Measurements from ENCODE around the gene GLIS1.

The GLIS1 gene

DNA sequence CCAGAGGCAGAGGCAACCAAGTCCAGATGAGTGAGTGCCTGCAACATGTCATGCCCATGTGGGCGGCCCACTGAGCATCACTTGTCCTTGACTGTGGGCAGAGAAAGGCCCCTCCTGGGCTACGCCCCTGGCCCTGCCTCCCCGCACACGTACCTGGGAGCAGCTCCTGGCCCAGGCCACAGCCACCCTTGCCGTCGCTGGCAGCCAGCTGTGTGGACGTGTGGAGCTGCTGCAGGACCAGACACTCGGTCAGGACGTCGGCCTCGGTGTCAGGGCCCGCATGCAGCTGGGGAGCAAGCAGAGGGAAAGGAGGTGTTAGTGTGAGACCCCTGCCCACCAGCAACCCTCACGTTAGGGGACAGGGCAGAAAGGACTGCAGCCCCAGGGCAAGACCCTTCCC is 218.5 kb downstream of the GLIS1 start:
- no peak overlapping the region for H3K27ac Mint-ChIP-seq
- H3K9me3 Mint-ChIP-seq: no peaks in the 10 kb centered on the region
- no peak overlapping the region for H3K4me3 Mint-ChIP-seq
- no peaks in the 10 kb centered on the region for H3K4me1 Mint-ChIP-seq
- no peak for DNase-seq
- no peaks in the 10 kb centered on the region for H3K36me3 Mint-ChIP-seq
- H3K27me3 Mint-ChIP-seq: no peaks in the 10 kb centered on the region
- ATAC-seq (replicated peaks): no peak

DNA sequence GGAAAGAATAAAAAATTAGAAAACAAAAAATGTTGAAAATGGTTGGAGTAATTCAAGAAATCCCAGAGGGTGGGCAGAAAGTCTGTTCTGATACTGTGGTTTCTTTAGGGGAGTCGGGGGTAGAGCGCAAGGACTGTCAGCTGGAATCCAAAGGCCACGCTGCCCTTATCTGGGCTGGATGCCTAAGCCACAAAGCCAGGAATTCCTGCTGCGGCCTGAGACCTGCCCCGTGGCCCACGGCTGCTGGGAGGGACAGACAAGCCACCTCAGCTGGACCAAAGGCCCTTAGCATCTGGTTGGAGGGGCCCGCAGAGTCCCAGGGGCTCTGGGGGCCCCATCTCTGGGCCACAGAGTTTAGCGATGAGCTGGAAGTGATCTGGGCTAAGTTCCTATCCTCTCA is 219.5 kb downstream of the GLIS1 start:
- DNase-seq (no peak), ATAC-seq (replicated peaks) (no peak)
- Mint-ChIP-seq H3K4me1 (no peaks in the 10 kb centered on the region), H3K27ac (no peak overlapping the region), H3K9me3 (no peaks in the 10 kb centered on the region), H3K4me3 (no peak overlapping the region), H3K36me3 (no peaks in the 10 kb centered on the region), H3K27me3 (no peaks in the 10 kb centered on the region)

DNA sequence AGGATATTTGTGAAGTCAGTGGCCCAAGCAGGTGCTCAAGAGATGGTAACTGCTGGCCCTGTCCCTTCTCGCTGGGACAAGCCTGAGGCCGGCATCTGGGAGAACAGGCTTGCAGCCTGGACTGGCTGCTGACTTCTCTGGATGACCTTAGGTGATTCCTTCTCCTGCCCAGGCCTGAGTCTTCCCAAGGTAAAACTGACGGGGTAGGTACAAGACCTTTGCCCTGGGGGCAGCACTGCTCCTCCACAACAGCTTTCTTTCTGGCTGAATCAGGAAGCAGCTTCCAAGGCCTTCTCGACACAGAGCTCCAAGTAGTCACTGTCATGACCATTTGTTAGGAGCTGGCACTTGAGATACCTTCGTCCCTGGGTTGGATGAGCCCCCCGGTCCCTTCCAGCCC is 220.2 kb downstream of the GLIS1 start:
- Mint-ChIP-seq H3K27ac (no peak overlapping the region), H3K4me3 (no peak overlapping the region), H3K9me3 (no peaks in the 10 kb centered on the region), H3K27me3 (no peaks in the 10 kb centered on the region), H3K36me3 (no peaks in the 10 kb centered on the region), H3K4me1 (no peaks in the 10 kb centered on the region)
- ATAC-seq (replicated peaks) (no peak), DNase-seq (no peak)

DNA sequence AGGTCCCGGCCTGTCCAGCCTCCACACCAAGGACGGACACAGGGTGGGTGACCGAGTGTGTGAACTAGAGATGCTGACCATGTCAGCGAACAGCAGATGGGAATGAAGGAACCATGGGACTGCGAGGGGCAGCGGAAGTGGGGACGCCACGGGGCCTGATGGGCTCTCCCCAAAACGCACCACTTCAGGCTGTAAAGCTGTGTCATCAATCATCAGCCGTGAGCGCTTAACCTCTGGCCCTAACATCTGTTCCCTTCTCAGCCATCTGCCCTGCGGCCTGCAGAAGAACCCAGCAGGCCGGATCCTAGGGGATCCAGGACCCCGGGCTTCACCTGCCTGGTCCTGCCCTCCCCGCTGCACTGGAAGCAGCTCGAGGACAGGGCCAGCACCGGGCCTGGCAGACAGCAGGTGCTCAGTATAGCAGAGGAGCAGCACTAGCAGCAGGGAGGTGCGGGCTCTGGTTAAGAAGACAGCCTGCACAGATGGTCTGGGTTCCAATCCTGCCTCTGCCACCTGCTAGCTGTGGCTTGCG is 221.1 kb downstream of the GLIS1 start:
- H3K9me3 Mint-ChIP-seq: no peaks in the 10 kb centered on the region
- no peaks in the 10 kb centered on the region for H3K27me3 Mint-ChIP-seq
- H3K27ac Mint-ChIP-seq: no peak overlapping the region
- H3K4me1 Mint-ChIP-seq: peaks cover 0 to 3% of the 10 kb centered on the region in 2 donors
- no peak overlapping the region for H3K4me3 Mint-ChIP-seq
- H3K36me3 Mint-ChIP-seq: no peaks in the 10 kb centered on the region
- ATAC-seq (replicated peaks) (no peak), DNase-seq (no peak)

DNA sequence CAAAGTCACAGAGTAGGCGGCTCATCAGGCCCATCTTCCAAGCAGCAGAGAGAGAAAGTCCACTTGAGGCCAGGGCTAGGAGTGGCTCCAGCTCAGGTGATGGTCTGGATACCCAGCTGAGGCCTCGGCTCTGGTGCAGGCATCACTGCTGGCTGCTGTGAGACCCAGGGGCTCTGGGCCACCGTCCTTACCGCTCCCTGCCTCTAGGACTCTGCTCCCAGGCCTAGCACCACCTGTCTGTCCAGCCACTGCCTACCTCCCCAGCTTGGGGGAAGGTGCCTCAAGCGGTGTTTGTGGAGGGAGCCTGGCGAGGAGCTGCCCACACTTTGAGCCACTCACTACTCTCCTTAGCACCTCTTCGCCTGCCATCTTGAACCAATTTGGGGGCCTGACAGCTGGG is 221.9 kb downstream of the GLIS1 start:
- H3K4me1 Mint-ChIP-seq: peaks cover 0 to 3% of the 10 kb centered on the region in 2 donors
- H3K27ac Mint-ChIP-seq: no peak overlapping the region
- H3K36me3 Mint-ChIP-seq: no peaks in the 10 kb centered on the region
- no peaks in the 10 kb centered on the region for H3K27me3 Mint-ChIP-seq
- H3K4me3 Mint-ChIP-seq: no peak overlapping the region
- no peak for ATAC-seq (replicated peaks)
- DNase-seq: no peak
- no peaks in the 10 kb centered on the region for H3K9me3 Mint-ChIP-seq

DNA sequence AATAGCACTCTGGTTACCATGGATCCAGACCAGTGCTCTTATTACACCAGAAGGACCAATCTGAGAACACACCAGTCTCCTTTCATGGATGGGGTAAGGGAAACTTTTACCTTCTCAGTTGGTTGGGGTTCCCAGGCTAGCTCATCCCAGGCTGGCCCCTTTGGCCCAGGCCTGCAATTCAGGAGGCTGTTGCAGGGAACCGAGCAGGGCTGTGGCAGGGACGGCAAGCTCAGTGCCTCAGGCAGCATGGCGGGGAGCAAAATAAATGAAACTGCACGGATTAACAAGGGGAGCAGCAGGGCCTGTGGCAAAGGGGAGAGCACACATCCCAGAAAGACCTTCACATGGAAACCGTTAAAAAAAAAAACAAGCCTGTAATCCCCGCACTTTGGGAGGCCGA is 222.8 kb downstream of the GLIS1 start:
- Mint-ChIP-seq H3K27me3 (no peaks in the 10 kb centered on the region), H3K4me1 (peaks cover 0 to 3% of the 10 kb centered on the region in 2 donors), H3K36me3 (no peaks in the 10 kb centered on the region), H3K9me3 (no peaks in the 10 kb centered on the region), H3K27ac (no peak overlapping the region), H3K4me3 (no peak overlapping the region)
- DNase-seq (no peak), ATAC-seq (replicated peaks) (no peak)

DNA sequence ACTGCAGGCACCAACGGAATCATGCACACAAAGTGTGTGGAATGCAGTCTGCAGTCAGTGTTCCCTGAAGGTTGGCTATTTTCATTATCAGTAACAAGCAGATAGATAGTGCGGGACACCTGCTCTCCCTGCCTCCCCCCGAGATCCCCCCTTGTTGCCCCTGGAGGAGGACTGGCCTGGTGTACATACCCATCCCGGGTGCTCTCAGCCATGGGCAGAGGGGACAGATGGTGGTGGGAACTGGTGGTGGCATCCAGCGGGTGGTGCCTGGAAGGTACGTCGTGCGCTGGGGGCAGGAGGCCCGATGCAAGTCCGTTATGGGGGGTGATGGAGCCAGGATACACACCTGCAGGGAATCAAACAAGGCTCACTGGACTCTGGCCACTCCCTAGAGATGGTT is 224.5 kb downstream of the GLIS1 start:
- no peaks in the 10 kb centered on the region for H3K9me3 Mint-ChIP-seq
- H3K4me3 Mint-ChIP-seq: no peak overlapping the region
- no peak for ATAC-seq (replicated peaks)
- no peaks in the 10 kb centered on the region for H3K36me3 Mint-ChIP-seq
- peaks cover 0 to 3% of the 10 kb centered on the region in 2 donors for H3K4me1 Mint-ChIP-seq
- peaks cover 0 to 4% of the 10 kb centered on the region in 2 donors for H3K27me3 Mint-ChIP-seq
- DNase-seq: no peak
- H3K27ac Mint-ChIP-seq: no peak overlapping the region

DNA sequence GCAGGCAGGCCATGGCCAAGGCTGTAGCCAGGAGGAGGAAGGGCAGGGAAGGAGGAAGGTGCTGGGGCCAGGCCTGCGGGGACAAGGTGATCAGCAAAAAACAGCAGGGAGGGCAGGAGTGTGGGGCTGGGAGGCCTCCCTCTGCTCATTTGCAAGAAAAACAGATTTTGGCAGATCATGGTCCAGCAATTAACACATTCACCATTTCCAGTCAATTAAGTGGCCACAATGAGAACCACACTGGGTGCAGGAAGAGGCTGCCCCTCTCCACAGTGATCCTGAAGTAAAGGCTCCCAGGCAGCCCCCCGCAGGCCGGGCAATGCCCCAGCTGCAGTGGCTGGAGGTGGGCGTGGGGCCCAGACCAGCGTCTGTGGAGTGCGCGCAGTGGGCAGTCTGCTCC is 225.1 kb downstream of the GLIS1 start:
- no peak for DNase-seq
- H3K9me3 Mint-ChIP-seq: no peaks in the 10 kb centered on the region

DNA sequence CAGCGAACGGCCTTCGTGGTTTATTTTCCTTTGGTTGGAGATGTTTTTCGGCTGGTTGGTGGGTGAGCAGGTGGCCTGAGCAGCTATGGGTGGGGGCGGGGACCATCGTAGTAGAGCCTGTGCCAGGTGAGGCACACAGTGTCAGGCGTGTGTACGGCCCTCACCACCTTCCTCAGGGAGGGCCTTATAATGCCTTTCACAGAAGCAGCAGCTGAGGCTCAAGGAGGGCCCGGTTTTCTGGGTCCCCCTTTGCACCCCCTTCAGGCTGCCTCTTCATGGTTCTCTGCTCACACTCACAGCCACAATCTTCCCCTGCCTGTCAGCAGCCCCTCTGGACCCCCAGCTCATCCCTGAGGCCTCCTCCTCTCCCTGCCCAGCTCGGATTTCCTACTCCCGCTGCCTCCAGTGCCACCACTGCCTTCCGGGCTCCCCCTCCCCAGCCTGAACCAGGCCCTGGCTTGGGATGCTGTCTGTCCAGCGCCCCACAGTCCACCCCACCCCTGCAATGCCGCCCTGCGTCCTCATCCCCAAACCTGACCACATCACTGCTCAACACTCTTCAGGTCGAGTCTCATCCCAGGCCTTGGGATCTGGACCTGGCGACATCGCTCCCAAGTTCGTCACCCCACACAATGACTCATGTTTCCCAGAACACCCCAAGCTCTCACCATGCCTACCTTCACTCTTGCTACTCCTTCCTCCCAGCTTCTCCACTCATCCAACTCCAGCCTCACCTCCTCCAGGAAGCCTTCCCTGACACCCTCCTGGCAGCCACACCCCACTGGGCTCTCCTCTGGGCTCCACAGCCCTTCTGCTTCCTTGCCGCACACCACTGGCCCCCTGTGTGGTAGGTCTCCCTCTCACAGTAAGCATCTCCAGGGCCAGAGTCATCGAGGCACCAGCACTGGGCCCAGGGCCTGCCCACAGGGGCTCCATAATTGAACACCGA is 225.9 kb downstream of the GLIS1 start:
- H3K9me3 Mint-ChIP-seq: no peaks in the 10 kb centered on the region
- H3K4me3 Mint-ChIP-seq: no peak overlapping the region
- no peak for DNase-seq
- H3K4me1 Mint-ChIP-seq: peaks cover 0 to 3% of the 10 kb centered on the region in 2 donors
- no peak for ATAC-seq (replicated peaks)
- no peak overlapping the region for H3K27ac Mint-ChIP-seq
- peaks cover 0 to 6% of the 10 kb centered on the region in 2 donors for H3K27me3 Mint-ChIP-seq
- H3K36me3 Mint-ChIP-seq: no peaks in the 10 kb centered on the region

More for the DNA sequence above, 225.1 kb downstream of the GLIS1 start:
- Mint-ChIP-seq H3K4me3 (no peak overlapping the region), H3K27me3 (peaks cover 0 to 6% of the 10 kb centered on the region in 2 donors), H3K27ac (no peak overlapping the region), H3K4me1 (peaks cover 0 to 3% of the 10 kb centered on the region in 2 donors), H3K36me3 (no peaks in the 10 kb centered on the region)
- no peak for ATAC-seq (replicated peaks)

DNA sequence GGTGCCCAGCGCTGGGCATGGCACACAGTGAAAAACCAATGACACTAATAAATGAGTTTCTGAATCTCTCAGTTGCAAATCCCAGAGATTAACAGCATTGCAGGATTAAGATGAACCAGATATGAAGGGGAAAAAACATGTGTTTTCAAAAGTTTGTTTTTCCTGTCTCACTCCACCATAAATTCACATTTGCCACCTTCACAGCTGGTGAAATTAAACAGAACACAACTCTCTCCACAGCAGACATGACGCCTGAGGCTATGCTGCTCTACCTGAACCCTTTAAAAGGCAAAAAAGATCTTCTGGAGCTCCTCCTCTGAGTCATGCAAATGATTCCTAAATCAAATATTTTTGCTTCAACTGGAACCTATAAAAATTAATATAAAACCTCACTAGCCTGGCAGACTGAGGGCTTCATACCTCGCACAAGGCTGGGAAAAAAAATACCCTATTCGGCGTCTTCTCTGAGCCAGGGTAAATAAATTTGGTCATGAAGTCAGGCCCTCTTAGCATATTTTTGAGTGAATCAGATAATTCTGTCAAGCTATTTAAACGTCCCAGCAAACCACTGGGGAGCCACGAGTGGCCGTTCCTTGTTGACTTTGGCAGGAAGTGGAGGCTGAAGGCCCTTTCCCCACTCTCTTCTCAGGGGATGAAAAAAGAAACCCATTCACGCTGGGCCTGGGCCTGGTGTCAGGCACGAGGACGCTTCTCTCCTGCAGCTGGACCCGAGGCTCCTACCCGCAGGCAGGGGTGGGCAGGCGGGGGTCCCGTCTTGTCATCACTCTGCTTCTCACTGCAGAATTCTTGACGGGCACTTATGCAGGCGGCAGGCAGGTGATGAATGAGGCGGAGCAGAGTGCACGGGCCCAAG is 226.8 kb downstream of the GLIS1 start:
- Mint-ChIP-seq H3K4me3 (no peak overlapping the region), H3K4me1 (peaks cover 0 to 3% of the 10 kb centered on the region in 2 donors), H3K9me3 (no peaks in the 10 kb centered on the region), H3K36me3 (no peaks in the 10 kb centered on the region), H3K27ac (peak overlapping the region; percentile 47), H3K27me3 (peaks cover 0 to 6% of the 10 kb centered on the region in 2 donors)
- ATAC-seq (replicated peaks) (no peak), DNase-seq (no peak)

DNA sequence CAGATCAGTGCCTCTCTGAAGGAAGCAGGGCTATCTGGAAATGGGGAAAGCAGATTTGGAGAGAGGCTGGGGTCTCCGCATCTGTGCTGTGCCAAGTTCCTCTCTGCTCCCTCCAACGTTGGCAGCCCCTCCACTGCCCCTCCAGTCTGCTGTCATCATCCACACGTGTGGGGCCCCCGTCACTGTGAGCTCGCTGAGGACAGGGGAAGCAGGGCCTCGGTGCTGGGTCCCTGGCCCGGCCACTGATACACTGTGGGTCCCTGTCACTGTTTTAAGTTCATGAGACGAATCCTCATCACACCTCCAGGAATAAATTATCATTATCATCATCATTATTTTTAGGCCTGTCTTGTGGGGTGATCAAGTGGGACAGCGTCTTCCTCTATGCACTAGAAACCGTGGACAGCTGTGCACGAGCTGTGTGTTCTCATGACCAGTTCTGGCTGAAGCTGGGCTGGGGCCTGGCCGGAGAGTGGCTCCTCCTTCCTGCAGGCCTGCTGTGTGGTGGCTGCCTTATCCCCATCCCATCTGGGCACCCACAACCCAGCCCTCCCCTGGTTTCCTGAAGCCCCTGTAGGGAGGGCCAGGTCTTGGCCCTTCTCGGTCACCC is 227.5 kb downstream of the GLIS1 start:
- Mint-ChIP-seq H3K36me3 (no peaks in the 10 kb centered on the region), H3K4me1 (peaks cover 0 to 3% of the 10 kb centered on the region in 2 donors), H3K27me3 (peaks cover 0 to 6% of the 10 kb centered on the region in 2 donors), H3K27ac (no peak overlapping the region), H3K4me3 (no peak overlapping the region), H3K9me3 (no peaks in the 10 kb centered on the region)
- no peak for ATAC-seq (replicated peaks)
- DNase-seq: no peak

DNA sequence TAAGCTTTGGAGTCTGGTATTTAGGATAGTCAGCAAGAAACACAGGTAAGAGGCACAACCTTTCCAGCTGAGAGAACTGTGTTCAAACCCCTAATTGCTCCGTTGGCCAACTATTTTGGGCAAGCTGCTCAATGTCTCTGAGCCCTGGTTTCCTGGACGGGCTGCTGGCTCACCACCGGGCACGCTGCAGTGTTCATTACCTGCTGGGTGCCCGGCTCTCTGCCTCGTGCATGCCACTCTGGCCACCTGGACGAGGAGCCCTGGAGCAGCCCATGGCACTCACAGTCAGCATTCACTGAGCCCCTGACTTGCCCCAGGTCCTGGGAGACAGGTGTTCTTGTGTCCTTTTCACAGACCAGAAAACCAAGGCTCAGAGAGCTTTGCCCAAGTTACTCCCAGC is 228.7 kb downstream of the GLIS1 start:
- ATAC-seq (replicated peaks): no peak
- peaks cover 0 to 6% of the 10 kb centered on the region in 2 donors for H3K27me3 Mint-ChIP-seq

DNA sequence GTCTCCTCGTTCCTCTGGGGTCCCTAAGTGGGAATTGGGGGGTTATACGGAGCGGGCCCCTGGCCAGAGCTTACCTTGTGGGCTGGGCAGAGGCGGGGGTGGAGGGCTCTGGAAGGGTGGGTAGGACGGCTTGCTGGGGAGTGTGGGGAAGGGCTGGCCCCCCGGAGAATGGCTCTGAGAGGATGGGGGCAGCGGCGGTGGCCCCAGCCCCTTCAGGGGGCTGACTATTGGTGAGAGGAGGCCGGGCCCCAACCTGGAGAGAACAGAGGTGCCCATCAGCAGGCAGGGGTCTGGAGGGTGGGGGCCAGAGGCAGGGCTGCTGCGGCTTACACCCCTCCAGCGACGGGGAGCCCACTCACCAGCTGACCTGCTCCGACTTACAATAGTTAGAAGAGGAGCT is 229.2 kb downstream of the GLIS1 start:
- Mint-ChIP-seq H3K9me3 (no peaks in the 10 kb centered on the region), H3K4me3 (no peak overlapping the region), H3K27ac (no peak overlapping the region), H3K27me3 (peaks cover 0 to 6% of the 10 kb centered on the region in 2 donors), H3K36me3 (no peaks in the 10 kb centered on the region), H3K4me1 (peaks cover 0 to 3% of the 10 kb centered on the region in 2 donors)
- no peak for DNase-seq
- no peak for ATAC-seq (replicated peaks)

More for the DNA sequence above, 228.7 kb downstream of the GLIS1 start:
- no peak for DNase-seq
- no peak overlapping the region for H3K27ac Mint-ChIP-seq
- H3K36me3 Mint-ChIP-seq: no peaks in the 10 kb centered on the region
- no peaks in the 10 kb centered on the region for H3K9me3 Mint-ChIP-seq
- no peak overlapping the region for H3K4me3 Mint-ChIP-seq
- peaks cover 0 to 3% of the 10 kb centered on the region in 2 donors for H3K4me1 Mint-ChIP-seq

Data from stimulated activated naive B cell treated with anti-CD40 and anti-IgM and Interleukin-4, amounts not matched to agents 10 μg/mL and 1 μg/mL and 100 μg/mL, for 72 hours (primary cell).